DOHH2 (cell line): ENCODE data around the gene TRAF2.

Experiments used
- CTCF ChIP-seq: fragments of 200-600 bp; sonication (generic); IDR thresholded peaks from one replicate; pipeline ENCODE4 v1.5.1; 2014; ENCODE audit warnings: antibody characterized with exemption, mild to moderate bottlenecking, low read depth, low read length; ENCODE audit not compliant: poor library complexity, severe bottlenecking
- EZH2phosphoT487 ChIP-seq: fragments of 200-600 bp; sonication (generic); IDR thresholded peaks from 2 replicates; pipeline ENCODE4 v1.6.1; 2017; ENCODE audit warnings: borderline replicate concordance, mild to moderate bottlenecking, antibody characterized with exemption, low read length, moderate library complexity, mixed read lengths

- TF ChIP-seq CTCF, result no peak
- TF ChIP-seq EZH2phosphoT487, result no peak
These were observed 55.2 kb downstream of the TRAF2 start for GRCh38 chr9:136941231-136942111.
